NCI-H1930 (cell line): ENCODE data around the gene MGAT2.
"Not testable (repeated sequence)": the region's sequence is repeated elsewhere in the genome, so short reads cannot be mapped to it uniquely, and the experiment has no call there.

ENCODE experiments used
- DNase-seq, 2 experiments: peaks; one replicate each; lab custom pipeline; 2025; lab: John Stamatoyannopoulos, UW

Gene MGAT2

DNA sequence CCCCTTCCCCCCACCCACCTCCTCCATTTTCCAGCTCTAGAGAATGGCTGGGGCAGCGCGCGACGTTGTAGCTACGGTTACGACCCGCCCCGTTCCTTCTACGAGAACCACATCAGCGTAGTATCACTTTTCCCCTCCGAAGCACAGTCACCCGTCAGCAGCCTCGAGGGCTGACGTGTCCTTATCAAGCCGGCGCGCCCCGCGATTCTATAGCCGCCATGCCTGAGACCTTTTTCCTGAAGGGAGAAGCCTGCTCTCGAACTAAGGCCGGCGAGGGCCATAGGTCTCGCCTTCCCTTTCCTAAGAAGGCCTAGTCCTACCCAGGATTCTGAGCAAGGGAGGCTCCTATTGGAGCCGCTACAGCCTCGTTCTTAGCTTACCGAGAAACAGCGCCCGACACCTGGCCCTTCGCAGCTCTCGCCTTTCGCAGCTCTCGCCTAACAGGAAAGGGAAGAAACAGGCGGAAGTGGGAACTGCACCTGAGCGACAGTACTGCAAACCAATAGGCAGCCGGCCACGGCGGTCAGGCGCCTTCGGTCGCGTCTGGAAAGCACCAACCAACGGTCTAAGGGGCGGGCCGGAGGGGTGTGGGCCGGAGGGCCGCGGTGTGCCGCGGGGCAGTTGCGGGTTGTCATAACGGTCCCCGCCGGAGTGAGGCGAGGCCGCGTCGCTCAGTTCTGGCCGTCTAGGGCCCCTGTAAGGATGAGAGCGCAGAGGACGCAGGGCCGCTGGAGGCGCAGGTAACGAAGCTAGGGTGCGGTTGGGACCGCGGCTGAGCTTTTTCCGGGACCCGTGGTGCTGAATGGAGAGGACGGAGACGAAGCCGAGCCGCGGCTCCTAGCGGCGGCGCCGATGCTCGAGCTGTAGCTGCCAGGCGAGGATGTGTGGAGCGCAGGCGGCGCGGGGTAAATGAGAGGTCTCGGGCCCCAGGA lies at the start of gene MGAT2, which contains the start of gene RPL36AL:
TSS of gene MGAT2 (plus strand) at position 618 of the 932 bp plus-strand sequence. CDS start 470 bp downstream, outside the sequence.
TSS of gene RPL36AL (minus strand) at position 445 of the 932 bp plus-strand sequence. CDS start 1,522 bp downstream, outside the sequence.
- peak; percentile 91 to 97 for DNase-seq

DNA sequence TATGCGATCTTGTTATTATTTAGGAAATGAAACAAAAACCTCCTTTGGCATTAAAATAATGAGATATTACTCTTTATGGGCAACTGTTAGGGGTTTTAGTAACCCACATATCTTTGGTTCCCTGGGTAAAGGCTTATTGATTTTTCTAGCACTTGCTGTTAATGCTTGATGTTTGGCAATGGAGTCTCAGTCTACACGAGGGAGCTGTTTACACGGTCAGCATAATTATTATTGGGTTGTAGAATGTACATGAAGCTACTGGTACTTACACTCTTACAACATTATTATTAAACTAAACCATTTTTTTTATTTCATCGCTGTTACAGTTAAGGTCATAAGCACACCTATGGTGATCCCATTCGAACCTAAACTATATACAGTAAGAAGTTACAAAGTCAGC lies 46.6 kb upstream of the MGAT2 start:
- no peak for DNase-seq

DNA sequence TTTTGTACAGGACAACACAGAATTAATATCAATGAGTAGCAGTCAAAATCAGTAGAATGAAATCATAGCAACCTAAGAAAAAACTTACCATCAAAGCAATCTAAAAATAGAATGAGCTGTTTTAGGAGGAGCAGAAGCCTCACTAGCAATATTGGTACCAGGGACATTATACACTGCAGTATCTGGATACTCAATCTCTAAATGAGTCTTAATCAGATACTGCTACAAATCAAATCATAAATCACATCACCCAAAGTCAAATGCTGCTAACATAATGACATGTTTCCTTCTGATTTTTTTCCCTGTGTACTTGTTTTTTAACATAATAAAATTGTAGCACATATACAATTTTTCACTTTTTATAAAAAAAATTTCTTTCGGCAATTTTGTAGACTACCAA lies 42.5 kb upstream of the MGAT2 start:
- no peak for DNase-seq

DNA sequence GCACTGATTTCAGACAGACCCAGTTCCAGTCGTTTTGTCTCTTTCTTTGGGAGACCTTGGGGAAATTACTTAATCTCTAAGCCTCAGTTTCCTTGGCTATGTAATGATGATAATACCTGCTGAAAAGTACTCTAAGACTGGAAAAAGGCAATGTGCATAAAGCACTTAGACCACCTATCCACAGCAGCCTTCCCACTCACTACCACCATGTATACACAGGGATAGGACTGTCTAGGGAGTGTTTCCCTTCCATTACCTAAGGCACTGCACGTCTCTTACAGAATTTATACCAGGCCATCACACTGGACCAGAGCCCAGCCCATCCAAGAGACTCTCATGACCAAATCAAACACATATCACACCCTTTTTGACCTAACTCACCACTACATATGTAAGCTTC lies 40.8 kb upstream of the MGAT2 start:
- DNase-seq: no peak

DNA sequence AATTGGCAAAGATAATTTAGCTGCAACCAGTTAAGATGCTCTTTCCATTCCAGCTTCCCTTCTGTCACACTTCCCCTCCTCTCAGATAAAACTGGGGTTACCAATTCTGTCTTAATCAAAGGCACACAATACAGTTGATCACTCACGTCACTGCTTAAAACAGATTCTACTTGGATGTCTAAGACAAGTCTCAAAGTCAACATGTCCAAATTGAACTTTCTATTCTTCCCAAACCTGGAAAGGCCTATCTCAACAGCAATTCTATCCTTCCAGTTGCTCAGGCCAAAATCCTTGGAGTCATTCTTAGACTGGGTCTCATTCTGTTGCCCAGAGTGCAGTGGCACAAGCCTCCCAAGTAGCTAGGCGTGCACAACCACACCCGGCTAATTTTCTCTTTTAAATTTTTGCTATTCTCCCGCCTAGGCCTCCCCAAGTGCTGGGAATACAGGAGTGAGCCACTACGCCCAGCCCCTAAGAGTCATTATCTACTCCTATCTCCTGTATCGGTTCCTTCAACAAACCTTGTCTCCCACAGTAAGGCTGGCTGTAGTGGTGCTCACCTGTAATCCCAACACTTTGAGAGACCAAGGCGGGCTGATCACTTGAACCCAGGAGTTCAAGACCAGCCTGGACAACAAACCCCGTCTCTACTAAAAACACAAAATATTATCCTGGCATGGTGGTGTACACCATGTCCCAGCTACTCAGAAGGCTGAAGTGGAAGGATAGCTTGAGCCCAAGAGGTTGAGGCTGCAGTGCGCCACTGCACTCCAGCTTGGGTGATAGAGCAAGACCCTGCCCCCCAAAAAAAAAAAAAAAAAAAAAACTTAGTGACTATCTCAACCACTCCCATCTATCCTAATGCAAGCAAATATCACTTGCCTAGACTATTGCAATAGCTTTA lies 39.1 kb upstream of the MGAT2 start:
- no peak for DNase-seq

DNA sequence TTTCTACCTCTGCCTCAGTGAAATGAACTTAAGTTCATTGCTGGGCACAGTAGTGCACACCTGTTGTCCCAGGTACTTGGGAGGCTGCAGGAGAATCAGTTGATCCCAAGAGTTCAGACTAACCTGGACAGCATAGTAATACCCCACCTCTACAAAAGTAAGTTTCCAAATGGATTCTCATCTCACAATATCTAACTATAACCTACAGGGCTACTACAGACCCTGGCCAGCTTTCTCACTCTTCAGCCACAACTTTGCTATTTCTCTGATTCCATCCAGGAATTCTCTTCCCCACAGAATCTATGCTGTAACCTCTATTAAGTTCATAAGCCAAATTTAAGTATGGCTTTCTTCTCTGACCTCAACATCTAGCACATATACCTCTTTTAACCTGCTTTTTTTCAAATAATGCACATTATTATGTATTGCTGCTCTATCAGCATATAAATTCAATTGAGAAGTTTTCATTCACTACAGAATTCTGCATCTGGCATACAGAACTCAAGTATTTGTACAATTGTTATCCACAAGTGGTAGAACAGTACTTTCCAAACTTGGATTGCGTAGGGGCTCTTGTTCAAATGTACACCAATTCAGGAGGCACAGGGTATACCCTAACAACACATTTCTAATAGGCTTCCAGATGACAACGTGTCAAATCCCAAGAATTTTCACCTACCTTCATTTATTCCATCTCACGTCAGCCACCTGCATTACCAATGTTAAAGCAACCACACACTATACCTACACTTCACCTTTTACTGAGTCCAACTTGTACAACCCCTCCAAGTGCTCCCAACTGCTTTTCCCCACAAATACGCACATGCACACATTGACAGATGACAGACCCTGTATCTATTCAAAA lies 38.3 kb upstream of the MGAT2 start:
- DNase-seq: no peak

DNA sequence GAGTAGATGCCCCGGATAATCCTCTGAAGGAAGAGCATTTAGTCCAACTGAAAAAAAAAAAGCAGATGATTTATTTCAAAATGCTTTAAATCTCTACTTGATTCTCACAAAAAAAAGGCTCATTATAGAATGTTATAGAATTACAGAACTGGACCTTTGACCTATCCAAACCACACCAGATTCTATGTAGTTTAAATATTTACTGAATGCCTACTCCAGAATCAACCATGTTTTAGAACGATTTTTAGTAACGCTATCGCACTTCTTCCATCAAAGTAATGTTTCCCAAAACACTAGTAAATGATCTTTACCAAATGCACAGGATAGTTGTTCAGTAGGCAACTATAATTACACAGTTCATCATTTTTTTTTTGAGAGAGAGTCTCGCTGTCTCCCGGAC lies 37.0 kb upstream of the MGAT2 start:
- DNase-seq: no peak

DNA sequence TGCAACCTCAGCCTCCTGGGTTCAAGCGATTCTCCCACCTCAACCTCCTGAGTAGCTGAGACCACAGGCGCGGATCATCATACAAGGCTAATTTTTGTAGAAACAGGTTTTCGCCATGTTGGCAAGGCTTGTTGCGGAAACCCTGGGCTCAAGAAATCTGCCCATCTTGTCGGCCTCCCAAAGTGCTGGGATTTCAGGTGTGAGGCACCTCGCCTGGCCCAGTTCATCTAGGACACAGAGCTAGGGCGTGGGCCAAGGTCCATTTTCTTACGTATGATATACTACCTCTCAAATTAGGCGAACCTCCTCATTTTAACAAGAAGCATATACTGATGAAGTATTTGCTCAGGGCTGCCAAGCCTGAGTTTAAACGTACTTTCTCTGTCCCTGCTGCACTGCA lies 36.5 kb upstream of the MGAT2 start:
- DNase-seq: no peak

DNA sequence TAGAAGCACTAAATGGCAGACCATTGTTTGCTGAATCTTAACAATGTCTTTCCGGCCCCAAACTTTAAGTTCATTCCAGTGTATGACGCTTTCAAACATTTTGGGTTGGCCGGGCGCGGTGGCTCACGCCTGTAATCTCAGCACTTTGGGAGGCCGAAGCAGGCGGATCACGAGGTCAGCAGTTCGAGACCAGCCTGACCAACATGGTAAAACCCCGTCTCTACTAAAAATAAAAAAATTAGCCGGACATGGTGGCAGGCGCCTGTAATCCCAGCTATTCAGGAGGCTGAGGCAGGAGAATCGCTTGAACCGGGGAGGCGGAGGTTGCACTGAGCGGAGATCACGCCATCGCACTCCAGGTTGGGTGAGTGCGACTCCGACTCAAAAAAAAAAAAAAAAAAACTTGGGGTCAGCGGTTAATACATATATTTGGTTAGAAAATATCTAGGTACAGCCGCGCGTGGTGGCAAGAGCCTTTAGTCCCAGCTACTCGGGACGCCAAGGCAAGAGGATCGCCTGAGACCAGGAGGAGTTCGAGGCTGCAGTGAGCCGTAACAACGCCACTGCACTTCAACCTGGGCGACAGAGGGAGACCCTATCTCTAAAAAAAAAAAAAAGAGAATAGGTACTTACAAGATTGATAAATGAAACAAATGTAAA lies 35.5 kb upstream of the MGAT2 start:
- not testable (repeated sequence) for DNase-seq

DNA sequence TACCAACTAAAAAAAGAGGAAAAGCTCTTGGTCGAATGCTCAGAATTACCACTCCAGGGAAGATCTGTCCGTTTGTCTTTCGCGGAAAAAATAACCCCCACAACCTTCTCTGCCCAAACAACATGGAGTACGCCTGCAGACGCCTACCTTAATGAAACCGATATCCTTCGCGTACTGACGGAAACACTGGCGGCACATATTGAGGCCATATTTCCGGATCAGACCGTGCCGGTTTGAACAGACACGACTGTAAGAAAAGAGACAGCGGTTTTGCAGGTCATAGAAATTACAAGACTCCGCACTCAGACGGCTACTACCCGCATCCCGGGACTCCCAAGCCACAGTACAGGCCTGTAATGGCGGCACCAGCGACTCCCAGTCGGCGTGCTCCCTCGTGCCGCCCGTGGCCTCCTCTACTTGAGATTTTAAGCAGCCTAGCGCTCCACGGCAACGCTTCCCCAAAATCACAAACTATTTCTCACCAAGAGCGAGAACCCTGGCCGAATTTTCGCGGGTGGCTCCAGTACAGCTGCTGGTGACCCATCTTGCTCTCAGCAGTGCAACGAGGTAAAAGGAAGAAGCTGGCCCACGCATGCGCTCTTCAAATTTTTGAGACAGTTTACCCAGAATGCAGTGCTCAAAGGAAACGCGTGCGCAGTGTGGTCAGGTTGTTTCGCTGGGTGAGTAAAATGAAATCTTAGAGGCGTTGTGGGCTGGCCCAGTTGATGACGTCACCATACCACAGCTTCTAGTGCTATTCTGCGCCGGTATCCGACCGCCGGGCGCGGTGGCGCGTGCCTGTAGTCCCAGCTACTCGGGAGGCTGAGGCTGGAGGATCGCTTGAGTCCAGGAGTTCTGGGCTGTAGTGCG lies 34.6 kb upstream of the MGAT2 start, which contains the start of gene RPS29:
TSS of gene RPS29 (minus strand) at position 578 of the 870 bp plus-strand sequence. CDS start at position 544, 34 bp downstream.
- DNase-seq: peak; percentile 95 to 98

DNA sequence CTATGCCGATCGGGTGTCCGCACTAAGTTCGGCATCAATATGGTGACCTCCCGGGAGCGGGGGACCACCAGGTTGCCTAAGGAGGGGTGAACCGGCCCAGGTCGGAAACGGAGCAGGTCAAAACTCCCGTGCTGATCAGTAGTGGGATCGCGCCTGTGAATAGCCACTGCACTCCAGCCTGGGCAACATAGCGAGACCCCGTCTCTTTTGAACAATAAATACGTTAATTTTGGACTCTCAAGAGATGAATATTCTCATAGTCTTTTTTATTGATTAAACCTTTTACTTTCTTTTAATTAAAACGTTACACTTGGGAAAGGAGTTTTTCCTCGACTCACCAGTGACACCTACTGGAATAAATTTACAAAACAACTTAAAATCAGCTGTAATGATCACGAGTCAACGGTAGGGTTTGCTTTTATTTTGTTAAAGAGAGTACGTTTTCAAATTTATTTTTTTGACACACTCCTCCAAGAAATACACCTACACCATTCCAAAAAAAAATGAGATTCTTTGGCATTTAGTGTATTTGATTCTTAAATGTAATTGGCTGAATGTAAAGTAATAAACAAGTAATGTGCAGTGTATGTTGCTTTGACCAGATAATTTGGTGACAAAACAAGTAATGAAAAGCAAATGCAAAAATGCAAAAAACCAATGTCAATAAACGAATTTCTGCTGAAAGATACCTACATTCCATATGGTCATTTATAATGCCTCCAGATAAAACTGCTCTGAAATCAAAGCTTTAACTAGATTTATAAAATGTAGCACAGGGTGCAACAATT lies 33.7 kb upstream of the MGAT2 start:
- peak; percentile 18 to 33 for DNase-seq

DNA sequence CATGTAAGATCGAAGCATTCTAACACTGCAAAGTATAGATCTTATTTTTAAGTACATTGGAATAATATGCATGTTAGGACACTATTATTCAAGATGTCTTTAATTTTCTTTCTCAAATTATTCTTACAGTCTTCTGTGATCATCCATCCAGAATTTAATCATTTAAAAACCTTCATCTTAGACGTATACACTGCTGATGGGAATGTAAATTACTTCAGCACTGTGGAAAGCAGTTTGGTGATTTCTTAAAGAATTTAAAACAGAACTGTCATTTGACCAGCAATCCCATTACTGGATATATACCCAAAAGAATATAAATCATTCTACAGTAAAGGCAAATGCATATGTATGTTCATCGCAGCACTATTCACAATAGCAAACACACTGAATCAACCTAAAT lies 31.2 kb upstream of the MGAT2 start:
- no peak for DNase-seq

DNA sequence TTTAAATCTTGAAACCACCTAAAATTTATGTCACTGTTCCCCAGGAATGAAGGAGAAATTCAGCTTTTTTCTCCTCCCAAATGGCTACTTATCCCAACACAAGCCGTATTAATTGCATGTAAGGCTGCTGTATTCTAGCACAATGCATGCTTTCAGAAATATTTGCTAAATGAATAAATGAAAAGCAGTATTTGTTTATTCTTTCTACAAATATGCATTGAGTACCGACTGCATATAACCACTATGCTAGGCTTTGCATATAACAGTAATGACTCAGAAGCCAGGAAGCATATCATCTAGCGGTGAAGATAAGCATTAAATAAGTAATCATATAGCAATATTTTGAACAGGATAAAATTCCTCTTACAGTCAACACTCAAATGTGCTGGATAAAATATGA lies 27.6 kb upstream of the MGAT2 start:
- no peak for DNase-seq

DNA sequence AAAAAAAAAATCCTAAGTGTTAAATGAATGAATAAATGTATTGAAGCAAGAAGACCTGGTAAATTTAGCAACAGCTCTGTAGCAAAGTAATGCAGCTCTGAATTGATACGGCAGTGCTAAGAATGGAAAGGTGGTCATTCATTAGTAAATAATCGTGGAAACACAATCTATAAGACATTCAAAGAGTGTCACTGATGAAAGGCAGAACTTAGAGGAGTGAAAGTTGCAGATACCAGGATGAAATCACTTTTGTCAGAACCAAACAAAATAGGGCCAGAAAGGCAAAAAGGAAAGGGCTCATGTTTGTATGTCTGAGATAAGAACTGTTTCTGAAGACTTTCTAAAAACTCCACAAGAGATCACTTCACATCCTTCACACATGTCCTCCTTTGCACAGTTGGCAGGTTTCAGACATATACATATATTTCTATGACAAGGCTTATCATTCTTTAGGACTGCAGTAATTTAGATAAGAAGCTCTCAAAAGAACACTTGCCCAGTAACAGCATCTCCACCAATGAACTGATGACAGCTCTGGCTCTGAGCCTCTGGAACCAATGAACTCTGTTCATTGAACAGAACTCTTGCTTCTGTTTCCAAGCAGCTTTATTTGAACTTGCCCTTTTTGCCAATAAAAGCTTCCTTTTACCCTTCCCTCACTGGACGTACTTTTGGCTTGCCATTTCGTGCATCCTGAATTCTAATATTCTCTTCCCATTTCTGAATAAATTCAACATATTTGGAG lies 26.1 kb upstream of the MGAT2 start:
- DNase-seq: no peak

DNA sequence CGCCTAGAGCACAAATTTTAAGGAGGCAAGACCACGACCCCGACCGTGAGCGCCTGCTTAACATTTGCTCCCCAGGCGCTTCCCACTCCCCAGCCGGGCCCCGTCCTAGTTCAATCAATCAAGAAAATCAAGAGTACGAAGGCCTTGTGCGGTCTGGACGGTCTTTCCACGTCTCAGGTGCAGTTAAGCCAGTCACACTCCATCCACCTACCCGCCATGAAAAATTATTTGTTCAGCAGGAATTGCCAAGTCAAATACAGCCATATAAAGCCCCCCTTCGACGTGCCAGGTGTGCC lies 22.5 kb upstream of the MGAT2 start:
- DNase-seq: no peak

DNA sequence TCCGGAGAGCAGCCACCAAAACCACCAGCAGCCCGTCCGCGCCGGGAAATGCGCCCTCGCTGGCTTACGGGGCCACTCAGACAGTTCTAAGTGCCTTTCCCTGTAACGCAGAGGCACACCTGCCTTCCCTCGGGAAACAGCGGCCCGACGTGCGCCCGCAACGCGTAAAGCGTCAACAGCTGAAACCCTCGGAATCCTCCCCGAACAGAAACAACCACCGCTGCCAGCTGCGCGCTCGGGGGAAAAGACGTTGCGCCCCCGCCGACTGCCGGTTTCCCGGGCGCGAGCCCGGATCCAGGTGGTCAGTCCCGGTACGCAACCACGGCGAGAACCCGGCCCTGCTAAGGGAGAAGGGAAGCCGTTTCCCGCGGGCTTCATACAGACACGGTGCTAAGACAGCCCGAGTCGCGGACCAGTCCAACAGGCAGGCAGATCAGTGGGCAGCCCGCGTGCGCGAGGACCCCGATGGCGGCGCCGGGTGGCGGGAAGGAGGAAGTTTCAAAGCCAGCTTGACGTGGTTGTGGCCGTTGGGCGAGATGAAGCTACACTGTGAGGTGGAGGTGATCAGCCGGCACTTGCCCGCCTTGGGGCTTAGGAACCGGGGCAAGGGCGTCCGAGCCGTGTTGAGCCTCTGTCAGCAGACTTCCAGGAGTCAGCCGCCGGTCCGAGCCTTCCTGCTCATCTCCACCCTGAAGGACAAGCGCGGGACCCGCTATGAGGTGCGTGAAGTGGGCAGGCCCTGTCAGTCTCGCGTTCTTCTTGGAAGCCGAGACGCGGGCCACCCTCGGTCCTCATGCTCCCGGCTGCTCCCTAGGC lies 21.9 kb upstream of the MGAT2 start, which contains the start of gene LRR1:
TSS of gene LRR1 (plus strand) at position 456 of the 816 bp plus-strand sequence. CDS start at position 537, 81 bp downstream.
- DNase-seq: peak; percentile 71 to 76

DNA sequence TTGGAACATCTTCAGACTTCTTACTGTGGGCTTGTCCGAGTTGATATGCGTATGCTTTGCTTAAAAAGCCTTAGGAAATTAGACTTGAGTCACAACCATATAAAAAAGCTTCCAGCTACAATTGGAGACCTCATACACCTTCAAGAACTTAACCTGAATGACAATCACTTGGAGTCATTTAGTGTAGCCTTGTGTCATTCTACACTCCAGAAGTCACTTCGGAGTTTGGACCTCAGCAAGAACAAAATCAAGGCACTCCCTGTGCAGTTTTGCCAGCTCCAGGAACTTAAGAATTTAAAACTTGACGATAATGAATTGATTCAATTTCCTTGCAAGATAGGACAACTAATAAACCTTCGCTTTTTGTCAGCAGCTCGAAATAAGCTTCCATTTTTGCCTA lies 13.0 kb upstream of the MGAT2 start:
- no peak for DNase-seq

DNA sequence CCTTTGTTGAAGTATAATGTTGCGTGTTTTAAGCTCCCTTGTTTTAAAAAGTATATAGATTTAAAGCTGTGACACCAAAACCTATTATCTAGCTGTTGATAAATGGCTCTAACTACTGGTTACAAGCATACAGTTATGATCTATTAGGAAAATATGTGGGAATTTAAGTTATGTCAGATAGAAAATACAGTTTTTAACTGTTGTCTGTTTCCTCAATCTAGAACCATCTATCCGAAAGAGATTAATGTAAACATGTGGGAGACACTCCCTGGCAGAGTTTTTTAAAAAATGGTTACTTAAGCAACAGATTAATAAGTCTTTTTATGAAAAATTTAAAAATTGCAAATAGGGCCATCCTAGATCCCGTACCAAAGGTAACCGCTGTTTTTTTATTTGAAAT lies 8.3 kb upstream of the MGAT2 start:
- DNase-seq: no peak
